T-helper 1 cell treated with Interleukin-12 subunit alpha and Interleukin-12 subunit beta and Interleukin-4 antibody, amounts not matched to agents 30 ng/mL and 1 ng/mL, for 36 hours (primary cell): ENCODE measurements around the gene LMF1. TPM values are rescaled to one million over a fixed set of nuclear protein-coding genes. Genes with fewer than 3 reads are reported as not detected.

Experiments used
- intact Hi-C: fragments of 100-400 bp; cut with micrococcal nuclease; formaldehyde crosslinking; loops from one replicate; pipeline ENCODE4 v1.15.1; 2024
- total RNA-seq: library from RNA; stranded (reverse); gene quantifications from 2 replicates; pipeline ENCODE4 v1.2.3, GENCODE V29; 2022

The LMF1 gene
- total RNA-seq, 1 donor from 2014 or later = 19.1 TPM

DNA sequence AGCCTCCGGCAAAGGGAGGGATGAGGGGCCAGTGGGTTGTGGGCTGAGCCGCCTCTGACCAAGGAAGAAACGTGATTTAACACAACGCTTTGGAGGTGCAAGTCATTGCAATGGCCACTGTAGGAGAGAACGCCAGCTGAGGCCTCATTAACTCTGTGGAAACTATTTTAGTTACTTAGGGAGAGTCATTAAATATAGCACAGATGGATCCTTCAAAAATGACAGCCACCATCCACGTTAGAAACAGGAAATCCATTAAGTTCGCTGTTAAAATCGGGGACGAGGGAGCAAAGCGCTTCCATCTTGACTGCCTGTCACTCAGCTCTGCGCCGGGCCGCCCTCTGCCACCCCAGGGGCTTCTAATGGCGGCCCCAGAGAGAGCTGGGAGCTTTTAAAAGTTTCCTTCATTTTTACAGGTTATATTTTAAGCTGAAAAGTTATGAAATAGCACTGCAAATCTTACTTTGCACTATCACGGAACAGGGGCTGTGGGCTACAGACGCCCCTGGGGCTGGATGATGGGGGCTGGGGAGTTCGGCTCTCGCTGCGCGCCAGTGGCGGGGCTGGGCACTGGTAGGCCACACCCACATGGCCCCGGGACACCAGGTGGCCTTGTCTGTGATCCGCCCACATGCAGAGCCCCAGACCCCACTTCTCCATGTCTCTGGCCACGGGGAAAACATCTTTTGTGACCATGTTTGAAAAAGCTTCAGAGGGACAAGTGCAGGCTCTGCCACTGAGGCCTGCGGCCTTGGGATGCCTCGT lies 54.6 kb downstream of the LMF1 start:
- intact Hi-C loops = no loop called here

DNA sequence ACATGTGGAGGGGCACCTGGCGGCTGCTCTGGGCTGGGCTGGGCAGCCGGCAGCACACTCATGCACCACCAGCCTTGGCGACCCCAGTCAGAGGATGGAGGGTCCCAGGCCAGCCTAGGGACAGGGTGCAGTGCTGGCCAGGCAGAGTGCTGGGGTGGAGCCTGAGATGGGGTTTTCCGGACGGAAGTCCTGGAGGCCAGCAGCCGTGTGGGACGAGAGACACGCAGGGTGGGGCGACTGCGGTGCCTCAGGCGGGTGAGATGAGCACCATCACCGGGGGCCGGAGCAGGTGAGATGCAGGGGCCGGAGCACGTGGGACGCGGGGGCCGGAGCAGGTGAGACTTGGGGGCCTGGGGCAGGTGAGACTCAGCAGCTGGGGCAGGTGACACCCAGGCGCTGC lies 55.2 kb downstream of the LMF1 start:
- intact Hi-C loops = no loop called here

GRCh38 chr16:914440-914839 lies 56.3 kb downstream of the LMF1 start:
- intact Hi-C loops = no loop called here

DNA sequence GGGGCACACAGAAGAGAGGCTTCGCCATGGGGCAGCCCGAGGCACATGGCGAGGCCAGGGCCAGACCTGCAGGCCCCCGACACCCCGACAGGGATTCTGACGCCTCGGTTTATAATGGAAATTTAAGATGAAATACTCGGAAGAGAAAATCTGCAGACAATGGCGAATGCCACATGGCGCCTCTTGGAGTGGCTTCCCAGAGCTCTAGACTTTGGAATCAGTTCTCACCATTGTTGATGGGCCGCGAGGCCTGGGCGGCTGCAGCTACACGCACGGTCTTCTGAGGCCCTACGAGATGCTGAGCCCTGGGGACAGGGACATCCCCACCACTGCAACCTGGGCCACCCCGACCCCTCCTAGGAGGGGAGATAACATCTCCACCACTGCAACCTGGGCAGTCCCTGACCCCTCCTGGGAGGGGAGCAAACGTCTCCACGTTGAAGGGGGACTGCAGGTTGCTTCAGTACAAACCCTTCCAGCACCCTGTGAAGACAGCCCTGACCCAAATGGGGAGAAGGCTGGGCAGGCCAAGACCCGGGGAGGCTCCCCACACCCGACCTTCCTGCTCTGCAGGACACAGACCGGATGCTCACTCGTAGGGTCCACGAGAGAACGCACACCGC lies 56.9 kb downstream of the LMF1 start:
- intact Hi-C loops = no loop called here

DNA sequence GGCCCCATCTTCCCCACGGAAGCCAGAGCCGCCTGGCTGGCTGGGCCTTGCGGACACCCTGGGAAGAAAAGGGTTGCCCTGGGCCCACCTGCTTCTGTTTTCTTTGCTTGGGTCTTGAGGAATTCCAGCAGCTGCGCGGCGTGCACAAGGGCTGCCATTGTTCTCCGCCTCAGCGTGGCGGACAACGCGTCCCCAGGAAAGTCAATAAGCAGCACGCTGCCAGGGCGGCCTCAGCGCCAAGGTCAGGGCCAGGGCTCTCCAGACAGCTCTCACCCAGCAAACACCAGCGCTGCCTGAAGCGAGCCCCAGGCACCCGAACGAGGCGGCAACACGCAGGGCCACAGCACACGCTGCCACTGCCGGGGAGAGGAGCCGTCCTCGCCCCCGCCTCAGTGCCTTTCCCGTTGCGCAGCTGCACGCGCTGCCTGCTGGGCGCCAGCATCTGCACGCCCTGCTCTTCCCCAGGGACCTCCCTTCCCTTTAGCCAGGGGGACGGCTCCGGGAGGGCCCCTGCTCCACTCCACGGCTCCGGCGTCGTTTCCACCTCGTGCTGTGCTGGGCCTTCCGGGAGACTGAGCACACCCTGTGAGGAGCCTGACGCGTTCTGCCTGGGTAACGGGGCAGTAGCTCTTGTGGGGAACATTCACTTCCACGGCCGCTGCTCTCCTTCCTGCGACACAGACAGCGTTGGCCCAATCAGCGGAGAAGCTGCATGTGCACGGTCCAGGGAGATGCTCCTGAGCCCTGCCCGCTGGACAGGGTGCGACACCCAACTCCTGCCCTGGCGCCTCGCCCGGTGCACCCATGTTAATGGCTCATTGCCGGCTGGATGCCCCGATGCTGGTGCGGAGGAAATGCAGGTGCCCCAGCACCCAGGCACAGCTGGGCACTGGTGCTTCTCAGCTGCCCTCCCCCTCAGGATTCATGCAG lies 57.8 kb downstream of the LMF1 start:
- intact Hi-C loops = no loop called here

DNA sequence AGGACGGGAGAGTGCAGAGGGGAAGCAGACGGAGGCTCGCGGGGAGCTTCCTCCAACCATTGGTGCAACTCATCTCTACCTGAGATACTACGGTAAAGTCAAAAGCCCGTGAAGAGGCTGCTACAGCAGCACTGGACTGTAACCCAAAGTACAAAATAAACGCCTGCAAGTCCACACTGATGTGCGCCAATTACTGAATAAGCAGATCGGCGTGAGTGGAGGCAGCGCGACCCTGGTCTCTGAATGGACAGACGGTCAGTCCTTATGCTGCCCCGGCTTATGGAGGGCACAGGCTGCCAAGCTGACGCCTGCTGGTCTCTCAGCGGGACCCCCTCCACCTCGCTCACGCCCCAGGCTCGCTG lies 58.5 kb downstream of the LMF1 start:
- intact Hi-C loops = no loop called here

- intact Hi-C loops = no loop called here
These were observed 59.0 kb downstream of the LMF1 start for GRCh38 chr16:911604-912321.

GRCh38 chr16:911101-911500 lies 59.7 kb downstream of the LMF1 start:
- intact Hi-C loops = no loop called here

GRCh38 chr16:910181-910580 lies 60.6 kb downstream of the LMF1 start:
- intact Hi-C loops = no loop called here

- intact Hi-C loops = no loop called here
These were observed 61.3 kb downstream of the LMF1 start for GRCh38 chr16:909281-910000.

GRCh38 chr16:908526-909155 lies 62.1 kb downstream of the LMF1 start:
- intact Hi-C loops = no loop called here

DNA sequence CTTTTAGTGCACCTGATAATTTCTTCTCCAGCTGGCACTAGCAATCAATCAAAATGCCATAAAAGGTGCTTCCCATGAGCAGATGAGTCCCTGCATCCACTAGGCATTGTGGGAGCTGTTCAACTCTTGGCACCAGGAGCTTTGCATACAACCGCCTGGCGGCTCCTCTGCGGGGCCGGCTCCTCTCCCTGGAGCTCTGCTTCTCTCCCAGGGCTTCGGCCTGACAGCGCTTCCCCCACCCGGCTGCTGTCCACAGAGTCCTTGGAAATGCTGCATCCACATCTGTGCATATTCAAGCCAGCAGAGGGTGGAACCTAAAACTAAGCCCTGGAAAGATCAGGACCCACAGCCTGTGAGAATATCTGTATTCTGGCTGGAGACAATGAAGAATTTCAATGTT lies 62.9 kb downstream of the LMF1 start:
- intact Hi-C loops = no loop called here

DNA sequence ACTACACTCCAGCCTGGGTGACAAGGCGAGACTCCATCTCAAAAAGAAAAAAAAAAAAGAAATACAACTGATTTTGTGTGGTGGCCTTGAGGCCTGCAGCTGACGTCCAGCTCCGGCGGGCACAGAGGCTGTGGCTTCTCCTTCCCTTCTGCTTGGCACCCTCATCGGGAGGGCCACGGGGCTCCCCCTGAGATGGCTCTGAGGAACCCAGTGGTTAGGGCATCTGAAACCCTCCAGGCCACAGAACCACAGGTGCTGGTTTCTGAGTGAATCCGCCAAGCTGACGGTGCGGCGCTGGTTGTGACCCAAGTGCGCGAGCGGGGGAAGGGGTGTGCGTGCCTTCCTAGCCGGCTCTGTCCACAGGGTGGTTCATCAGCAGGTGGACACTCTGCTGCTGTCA lies 63.4 kb downstream of the LMF1 start:
- intact Hi-C loops = no loop called here

GRCh38 chr16:906296-906695 lies 64.5 kb downstream of the LMF1 start:
- intact Hi-C loops = no loop called here

GRCh38 chr16:901715-902601 lies 68.8 kb downstream of the LMF1 start:
- intact Hi-C loops = no loop called here

GRCh38 chr16:901149-901548 lies 69.6 kb downstream of the LMF1 start:
- intact Hi-C loops = no loop called here

DNA sequence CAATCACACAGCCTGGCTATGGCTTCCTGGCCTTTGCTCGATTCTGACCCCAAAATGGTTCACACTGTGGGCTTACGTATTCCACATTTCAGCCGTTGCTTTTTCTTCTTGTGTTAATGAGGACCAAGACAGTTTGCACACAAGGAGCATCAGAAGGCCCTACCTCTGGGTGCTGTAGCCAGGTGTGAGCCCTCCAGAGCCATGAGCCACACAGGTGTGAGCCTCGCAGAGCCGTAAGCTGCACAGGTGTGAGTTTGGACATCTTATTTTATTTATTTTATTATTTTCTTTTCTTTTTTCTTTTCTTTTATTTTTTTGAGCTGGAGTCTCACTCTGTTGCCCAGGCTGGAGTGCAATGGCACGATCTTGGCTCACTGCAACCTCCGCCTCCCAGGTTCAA lies 70.6 kb downstream of the LMF1 start:
- intact Hi-C loops = no loop called here

DNA sequence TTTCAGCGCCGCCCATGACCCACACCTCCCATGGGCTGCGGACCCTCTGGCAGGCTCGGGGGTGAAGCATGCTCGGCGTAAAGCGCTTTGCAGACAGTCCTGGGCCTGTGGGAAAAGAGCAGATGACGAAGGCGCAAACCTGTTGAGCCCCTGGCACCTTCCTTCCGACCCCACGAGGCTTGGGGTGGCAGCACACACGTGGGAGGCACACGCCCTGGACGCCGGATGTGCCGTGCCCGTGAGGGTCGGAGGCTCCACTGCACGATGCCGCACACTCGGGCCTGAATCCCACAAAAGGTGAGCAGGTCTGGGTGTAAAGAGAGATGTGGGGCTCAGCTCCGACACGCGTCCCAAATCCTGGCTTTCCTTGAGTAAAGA lies 71.1 kb downstream of the LMF1 start:
- intact Hi-C loops = no loop called here
